Activated CD4-positive, alpha-beta T cell treated with anti-CD3 and anti-CD28 coated beads, Interleukin-2, amount 10 ng/mL, durations not matched to agents 24 days and 14 days (primary cell): ENCODE data around the gene CLDN34. TPM values are rescaled to one million over a fixed set of nuclear protein-coding genes. Genes with fewer than 3 reads are reported as not detected.

Experiments
- DNase-seq: peaks from one replicate; pipeline ENCODE4 v3.0.0; 2022
- H3K27ac Mint-ChIP-seq: one replicate; pipeline ENCODE4 v1.8.0; 2022; ENCODE audit warnings: mild to moderate bottlenecking, mixed read lengths
- H3K27me3 Mint-ChIP-seq: one replicate; pipeline ENCODE4 v1.8.0; 2022; ENCODE audit warnings: mixed read lengths
- H3K36me3 Mint-ChIP-seq: one replicate; pipeline ENCODE4 v1.8.0; 2022; ENCODE audit warnings: low read depth, mild to moderate bottlenecking, mixed read lengths
- H3K4me1 Mint-ChIP-seq: one replicate; pipeline ENCODE4 v1.8.0; 2021; ENCODE audit warnings: mixed read lengths
- H3K4me3 Mint-ChIP-seq: one replicate; pipeline ENCODE4 v1.8.0; 2022; ENCODE audit warnings: mild to moderate bottlenecking, moderate library complexity, mixed read lengths
- H3K9me3 Mint-ChIP-seq: one replicate; pipeline ENCODE4 v1.8.0; 2021; ENCODE audit warnings: mixed read lengths
- intact Hi-C: fragments of 100-400 bp; cut with micrococcal nuclease; formaldehyde crosslinking; loops from one replicate; pipeline ENCODE4 v1.15.1; 2023
- total RNA-seq: library from RNA; stranded (reverse); gene quantifications from 2 replicates; pipeline ENCODE4 v1.2.3, GENCODE V29; 2022

The CLDN34 gene
- total RNA-seq, 1 donor from 2014 or later: not detected

DNA sequence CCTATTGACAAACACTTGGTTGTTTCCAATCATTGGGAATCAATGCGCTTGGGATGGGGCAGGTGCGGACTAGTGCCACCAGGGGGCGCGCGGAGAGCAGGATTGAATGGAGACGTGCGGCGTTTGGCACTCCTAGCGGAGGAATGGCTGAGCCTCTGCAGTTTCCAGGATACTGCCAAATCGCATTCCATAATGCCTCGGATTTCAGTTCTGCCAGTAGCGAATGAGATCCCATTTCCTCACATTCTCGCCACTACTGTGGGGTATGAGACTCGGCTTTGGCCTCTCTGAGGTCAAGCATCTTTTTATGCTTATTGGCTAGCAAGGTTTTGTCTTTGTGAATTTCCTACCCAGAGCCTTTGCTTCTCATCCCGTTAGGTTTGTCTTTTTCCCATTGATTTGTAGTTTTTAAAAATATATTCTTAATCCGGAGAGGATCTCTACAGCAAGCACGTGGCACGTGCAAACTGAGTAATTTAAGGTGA is 28.7 kb downstream of the CLDN34 start:
- Mint-ChIP-seq H3K27ac (no peak overlapping the region), H3K4me3 (no peak overlapping the region), H3K4me1 (peaks cover 7% of the 10 kb centered on the region), H3K36me3 (no peaks in the 10 kb centered on the region), H3K27me3 (peaks cover 2% of the 10 kb centered on the region), H3K9me3 (no peaks in the 10 kb centered on the region)
- DNase-seq: peak; percentile 92
- intact Hi-C loops: loop anchor here (1.0 to 2.0 kb wide), 2 partner anchors 19 to 123 kb away; no protein-coding TSS in a partner anchor

DNA sequence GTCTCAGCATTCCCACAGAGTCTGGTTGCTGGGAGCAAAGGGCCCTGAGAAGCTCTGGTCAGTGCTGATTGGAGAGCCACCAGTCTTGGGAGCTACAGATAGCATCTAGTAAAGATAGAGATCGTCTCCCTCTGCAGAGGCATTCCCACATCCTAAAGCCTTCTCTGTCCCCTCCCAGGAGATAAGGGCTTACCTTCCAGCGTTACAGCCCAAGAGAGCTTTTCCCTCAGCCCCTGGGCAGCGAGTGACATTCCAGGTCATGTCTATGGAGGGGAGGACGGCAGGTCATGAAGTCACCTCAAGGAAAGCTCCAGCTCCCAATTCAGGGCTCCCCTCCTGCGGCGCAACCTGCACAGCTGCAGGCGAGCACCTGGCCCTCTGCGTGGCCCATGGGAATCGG is 29.9 kb downstream of the CLDN34 start:
- peak overlapping the region; percentile 86 for H3K27ac Mint-ChIP-seq
- H3K9me3 Mint-ChIP-seq: no peaks in the 10 kb centered on the region
- H3K27me3 Mint-ChIP-seq: peaks cover 2% of the 10 kb centered on the region
- DNase-seq: no peak
- H3K4me3 Mint-ChIP-seq: peak overlapping the region; percentile 63
- intact Hi-C loops: loop anchor here (1.0 to 2.0 kb wide), 2 partner anchors 18 to 101 kb away; no protein-coding TSS in a partner anchor
- H3K4me1 Mint-ChIP-seq: peaks cover 7% of the 10 kb centered on the region
- H3K36me3 Mint-ChIP-seq: no peaks in the 10 kb centered on the region

DNA sequence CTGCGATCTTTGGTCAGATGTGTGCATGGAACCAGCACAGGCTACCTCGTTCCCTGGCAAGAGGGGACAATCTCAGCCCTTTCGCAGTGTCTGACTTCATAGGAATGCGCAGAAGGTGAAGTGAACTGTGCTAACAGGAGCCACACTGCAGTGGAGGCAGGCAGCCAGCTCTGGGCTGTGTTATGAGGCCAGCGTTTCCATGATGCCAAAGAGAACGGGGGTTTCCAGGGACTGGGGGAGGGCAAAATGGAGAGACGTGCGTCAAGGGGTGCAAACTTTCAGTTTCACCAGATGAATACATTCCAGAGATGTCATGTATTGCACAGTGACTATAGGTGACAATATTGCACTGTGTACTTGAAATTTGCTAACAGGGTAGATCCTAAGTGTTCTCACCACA is 30.4 kb downstream of the CLDN34 start:
- no peaks in the 10 kb centered on the region for H3K36me3 Mint-ChIP-seq
- peak; percentile 88 for DNase-seq
- peak overlapping the region; percentile 63 for H3K4me3 Mint-ChIP-seq
- H3K27ac Mint-ChIP-seq: peak overlapping the region; percentile 86
- peaks cover 7% of the 10 kb centered on the region for H3K4me1 Mint-ChIP-seq
- intact Hi-C loops: loop anchor here (1.0 to 2.0 kb wide), 2 partner anchors 17 to 101 kb away; no protein-coding TSS in a partner anchor
- H3K9me3 Mint-ChIP-seq: no peaks in the 10 kb centered on the region
- H3K27me3 Mint-ChIP-seq: peaks cover 2% of the 10 kb centered on the region

DNA sequence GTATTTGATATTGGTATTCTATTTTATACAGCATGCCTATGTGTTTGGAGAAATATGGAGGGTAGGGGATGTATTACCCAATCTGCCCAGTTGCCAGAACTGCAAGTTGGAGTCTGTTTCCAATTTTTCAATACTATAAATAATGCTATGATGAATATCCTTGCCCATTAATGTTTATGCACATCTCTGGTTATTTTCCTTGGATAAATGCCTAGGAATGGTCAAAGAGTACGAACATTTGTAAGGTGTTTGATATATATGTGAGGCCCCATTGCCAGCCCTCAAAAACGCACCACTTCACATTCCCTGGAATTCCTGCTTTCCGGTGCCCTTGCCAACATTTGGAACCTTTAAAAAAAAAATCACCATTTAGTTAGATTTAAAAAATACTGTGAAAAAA is 34.3 kb downstream of the CLDN34 start:
- no peak for DNase-seq
- no peaks in the 10 kb centered on the region for H3K36me3 Mint-ChIP-seq
- H3K27me3 Mint-ChIP-seq: no peaks in the 10 kb centered on the region
- H3K4me3 Mint-ChIP-seq: no peak overlapping the region
- H3K9me3 Mint-ChIP-seq: no peaks in the 10 kb centered on the region
- intact Hi-C loops: loop anchor here (5.0 kb wide), 1 partner anchor 539 kb away; no protein-coding TSS in a partner anchor
- H3K4me1 Mint-ChIP-seq: peaks cover 20% of the 10 kb centered on the region
- no peak overlapping the region for H3K27ac Mint-ChIP-seq

DNA sequence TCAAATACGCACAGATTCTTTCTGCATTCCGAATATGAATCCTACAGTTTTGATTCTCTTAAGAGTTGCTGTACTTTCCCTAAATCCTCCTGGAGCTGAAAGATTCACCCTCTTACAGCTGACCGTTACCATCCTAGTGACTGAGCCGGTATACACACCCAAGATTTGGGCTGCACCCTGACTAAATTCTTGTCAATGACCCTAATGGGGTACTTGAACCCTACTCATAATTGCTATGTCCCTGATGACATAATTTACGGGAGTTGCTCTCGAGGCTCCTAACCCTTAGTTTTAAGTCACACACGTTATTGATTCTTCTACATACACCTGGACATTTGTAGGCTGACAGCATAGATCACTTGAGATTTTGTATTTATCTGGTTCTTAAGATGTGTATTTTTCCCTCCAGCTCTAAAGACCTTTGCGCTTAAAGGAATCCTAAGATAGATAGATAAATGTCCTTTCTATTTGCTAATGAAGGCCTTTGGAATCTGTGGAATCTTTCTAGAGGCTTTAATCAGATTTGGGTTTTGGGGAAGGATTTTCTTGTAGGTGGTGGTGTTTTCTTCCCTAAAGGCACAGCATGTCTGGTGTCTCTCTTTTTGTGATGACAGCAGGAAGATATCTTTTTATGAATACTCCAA is 37.8 kb downstream of the CLDN34 start:
- intact Hi-C loops: loop anchor here (1.0 to 5.0 kb wide), 2 partner anchors 106 to 543 kb away; no protein-coding TSS in a partner anchor
- peaks cover 23% of the 10 kb centered on the region for H3K4me1 Mint-ChIP-seq
- DNase-seq: no peak
- no peaks in the 10 kb centered on the region for H3K36me3 Mint-ChIP-seq
- peak overlapping the region; percentile 18 for H3K27ac Mint-ChIP-seq
- no peak overlapping the region for H3K4me3 Mint-ChIP-seq
- no peaks in the 10 kb centered on the region for H3K27me3 Mint-ChIP-seq
- H3K9me3 Mint-ChIP-seq: no peaks in the 10 kb centered on the region

DNA sequence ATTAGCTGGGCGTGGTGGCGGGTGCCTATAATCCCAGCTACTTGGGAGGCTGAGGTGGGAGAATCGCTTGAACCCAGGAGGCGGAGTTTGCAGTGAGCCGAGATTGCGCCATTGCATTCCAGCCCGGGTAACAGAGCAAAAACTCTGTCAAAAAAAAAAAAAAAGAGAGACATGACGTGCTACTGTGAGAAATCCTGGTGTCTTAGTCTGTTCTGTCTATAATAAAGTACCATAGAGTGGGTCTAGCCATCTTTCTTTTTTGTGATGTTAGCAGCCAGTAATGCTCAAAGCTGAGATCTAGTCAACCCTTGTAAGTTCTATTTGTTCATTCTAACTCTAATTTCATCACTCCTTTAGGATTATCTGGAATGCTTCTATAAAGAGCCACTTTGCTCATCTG is 38.9 kb downstream of the CLDN34 start:
- Mint-ChIP-seq H3K27ac (no peak overlapping the region), H3K4me3 (no peak overlapping the region), H3K9me3 (no peaks in the 10 kb centered on the region), H3K27me3 (no peaks in the 10 kb centered on the region), H3K36me3 (no peaks in the 10 kb centered on the region), H3K4me1 (peaks cover 33% of the 10 kb centered on the region)
- DNase-seq: no peak
- intact Hi-C loops: no loop called here

DNA sequence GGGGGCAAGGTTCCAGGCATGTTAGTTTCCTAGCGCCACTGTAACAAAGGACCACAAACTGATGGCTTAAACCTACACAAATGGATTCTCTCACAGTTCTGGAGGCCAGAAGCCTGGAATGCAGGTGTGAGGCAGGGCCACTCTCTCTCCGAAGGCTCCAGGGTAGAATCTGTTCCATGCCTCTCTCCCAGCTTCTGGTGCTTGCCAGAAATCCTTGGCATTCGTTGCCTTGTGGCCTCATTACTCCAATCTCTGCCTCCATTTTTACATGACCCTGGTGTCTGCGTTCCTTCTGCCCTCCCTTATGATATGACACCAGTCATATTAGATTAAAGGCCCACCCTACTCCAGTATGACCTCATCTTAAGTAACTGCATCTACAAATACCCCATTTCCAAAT is 39.6 kb downstream of the CLDN34 start:
- DNase-seq: no peak
- Mint-ChIP-seq H3K36me3 (no peaks in the 10 kb centered on the region), H3K4me1 (peaks cover 39% of the 10 kb centered on the region), H3K4me3 (no peak overlapping the region), H3K27me3 (no peaks in the 10 kb centered on the region), H3K27ac (no peak overlapping the region), H3K9me3 (no peaks in the 10 kb centered on the region)
- intact Hi-C loops: no loop called here

DNA sequence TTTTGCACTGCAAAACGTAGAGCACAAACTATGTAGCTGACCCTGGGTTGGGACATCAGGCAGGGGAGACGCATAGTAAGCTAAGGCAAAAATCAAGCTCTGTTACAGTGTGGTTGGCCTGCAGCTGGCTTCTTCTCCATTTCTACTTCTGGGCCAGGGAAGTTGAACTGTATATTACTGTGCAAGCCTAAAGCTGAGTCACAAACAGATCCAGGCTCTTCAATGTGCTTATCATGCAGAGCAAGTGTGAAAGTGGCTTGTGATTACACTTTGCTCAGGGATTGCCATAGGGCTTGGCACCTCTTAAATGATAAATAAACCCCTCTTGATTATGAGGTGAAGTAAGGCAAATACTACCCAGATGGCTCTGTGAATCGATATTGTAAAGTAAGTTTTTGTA is 40.5 kb downstream of the CLDN34 start:
- H3K27me3 Mint-ChIP-seq: no peaks in the 10 kb centered on the region
- H3K27ac Mint-ChIP-seq: no peak overlapping the region
- intact Hi-C loops: no loop called here
- no peaks in the 10 kb centered on the region for H3K36me3 Mint-ChIP-seq
- H3K9me3 Mint-ChIP-seq: no peaks in the 10 kb centered on the region
- H3K4me3 Mint-ChIP-seq: no peak overlapping the region
- H3K4me1 Mint-ChIP-seq: peaks cover 44% of the 10 kb centered on the region
- DNase-seq: no peak

DNA sequence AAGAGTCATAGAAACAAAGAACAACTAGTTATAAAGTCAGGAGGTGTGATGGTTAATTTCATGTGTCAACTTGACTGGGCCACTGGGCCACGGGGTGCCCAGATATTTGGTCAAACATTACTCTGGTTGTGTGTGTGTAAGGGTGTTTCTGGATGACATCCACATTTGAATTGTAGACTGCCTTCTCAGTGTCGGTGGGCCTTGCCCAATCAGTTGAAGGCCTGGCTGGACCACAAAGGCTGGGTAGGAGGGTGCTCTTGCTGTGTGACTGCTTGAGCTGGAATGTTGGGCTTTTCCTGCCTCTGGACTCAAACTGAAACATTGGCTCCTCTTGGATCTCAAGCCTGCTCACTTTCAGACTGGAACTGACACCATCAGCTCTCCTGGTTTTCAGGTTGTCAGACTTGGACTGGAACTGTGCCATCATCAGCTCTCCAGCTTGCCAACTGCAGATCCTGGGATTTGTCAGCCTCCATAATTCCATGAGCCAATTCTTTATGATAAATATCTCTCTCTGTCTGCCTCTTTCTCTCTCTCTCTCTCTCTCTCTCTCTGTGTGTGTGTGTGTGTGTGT is 41.4 kb downstream of the CLDN34 start:
- H3K4me3 Mint-ChIP-seq: no peak overlapping the region

DNA sequence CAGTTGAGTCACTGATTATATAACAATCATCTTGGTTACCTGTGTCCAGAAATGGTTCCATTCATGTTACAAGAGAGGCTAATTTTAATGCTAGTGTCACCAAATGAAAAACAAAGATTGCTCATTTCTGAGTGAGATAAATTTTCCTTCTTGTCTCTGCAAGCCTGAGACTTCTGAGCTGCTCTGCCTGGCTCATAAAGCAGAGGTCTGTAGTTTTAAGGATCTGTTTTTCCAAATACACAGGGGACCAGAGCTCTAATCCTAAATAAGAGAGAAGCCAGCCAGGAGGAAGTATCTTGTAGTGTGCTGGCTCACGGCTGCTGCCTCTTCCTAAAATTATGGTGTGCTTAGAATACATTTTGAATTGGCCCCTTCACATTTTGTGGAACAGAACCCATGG is 42.6 kb downstream of the CLDN34 start:
- Mint-ChIP-seq H3K4me3 (no peak overlapping the region), H3K27me3 (peaks cover 3% of the 10 kb centered on the region), H3K4me1 (peaks cover 43% of the 10 kb centered on the region), H3K9me3 (no peaks in the 10 kb centered on the region), H3K36me3 (no peaks in the 10 kb centered on the region), H3K27ac (peak overlapping the region; percentile 41)
- intact Hi-C loops: loop anchor here (5.0 kb wide), 1 partner anchor 1103 kb away; the partner anchor contains the start of gene HCCS
- no peak for DNase-seq

More for the DNA sequence above, 41.4 kb downstream of the CLDN34 start:
- Mint-ChIP-seq H3K4me1 (peaks cover 46% of the 10 kb centered on the region), H3K36me3 (no peaks in the 10 kb centered on the region), H3K27ac (no peak overlapping the region), H3K27me3 (peaks cover 3% of the 10 kb centered on the region), H3K9me3 (no peaks in the 10 kb centered on the region)
- DNase-seq: no peak
- intact Hi-C loops: no loop called here

DNA sequence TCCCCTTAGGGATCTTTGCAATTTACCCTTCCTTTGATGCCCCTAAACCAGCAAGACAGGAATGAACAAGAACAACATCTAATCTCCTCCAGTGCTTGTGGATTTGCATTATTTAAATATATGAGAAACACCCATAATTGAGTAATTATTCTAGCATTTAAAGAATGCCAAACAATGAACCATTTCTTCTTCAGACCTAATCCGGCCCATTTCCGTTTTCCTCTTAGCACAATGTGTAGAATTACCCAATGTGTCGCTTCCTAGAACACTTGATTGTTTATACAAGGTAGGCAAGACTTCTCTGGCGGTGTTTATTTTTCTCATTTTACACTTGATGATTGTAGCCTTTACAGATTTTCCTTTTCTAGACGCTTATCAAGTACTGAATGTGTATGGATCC is 43.5 kb downstream of the CLDN34 start:
- Mint-ChIP-seq H3K4me3 (peak overlapping the region; percentile 74), H3K27ac (peak overlapping the region; percentile 87), H3K4me1 (peaks cover 38% of the 10 kb centered on the region), H3K27me3 (peaks cover 3% of the 10 kb centered on the region), H3K36me3 (no peaks in the 10 kb centered on the region), H3K9me3 (no peaks in the 10 kb centered on the region)
- intact Hi-C loops: loop anchor here (1.0 to 5.0 kb wide), 2 partner anchors 7 to 1102 kb away; partner anchors contain the start of gene HCCS
- no peak for DNase-seq

DNA sequence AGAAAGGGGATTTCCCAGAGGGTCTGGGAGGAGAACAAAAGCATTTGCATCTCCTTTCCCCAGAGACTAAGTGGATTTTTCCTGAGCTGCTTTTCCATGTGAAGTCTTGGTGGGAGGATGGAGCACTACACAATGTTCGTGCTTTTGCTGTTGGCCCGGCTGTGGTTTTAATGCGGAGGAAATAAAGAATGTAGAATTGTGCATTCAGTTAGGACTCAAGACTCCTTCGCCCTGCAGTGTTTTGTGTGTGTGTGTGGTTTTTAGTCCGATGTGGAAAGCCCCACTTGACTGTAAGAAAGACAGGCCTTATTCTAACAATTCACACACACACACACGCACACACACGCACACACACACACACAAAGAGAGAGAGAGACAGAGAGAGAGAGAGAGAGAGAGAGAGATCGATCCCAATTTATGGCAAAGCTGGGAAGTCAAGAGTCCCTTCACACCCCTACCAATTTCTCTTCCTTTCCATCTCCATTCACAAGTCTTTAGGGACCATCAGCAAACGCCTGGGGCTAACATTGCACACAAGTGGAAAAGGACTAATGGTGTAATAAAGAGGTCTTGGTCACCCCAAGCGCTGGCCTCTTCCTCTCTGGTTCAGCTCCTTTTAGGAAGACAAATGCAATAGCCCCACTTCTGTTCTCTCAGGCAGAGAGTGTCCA is 44.2 kb downstream of the CLDN34 start:
- Mint-ChIP-seq H3K27ac (peak overlapping the region; percentile 87), H3K4me1 (peaks cover 38% of the 10 kb centered on the region), H3K27me3 (peaks cover 3% of the 10 kb centered on the region), H3K4me3 (peak overlapping the region; percentile 74), H3K36me3 (no peaks in the 10 kb centered on the region), H3K9me3 (no peaks in the 10 kb centered on the region)
- DNase-seq: peak; percentile 75
- intact Hi-C loops: loop anchor here (1.0 to 5.0 kb wide), 2 partner anchors 8 to 1101 kb away; partner anchors contain the start of gene HCCS

DNA sequence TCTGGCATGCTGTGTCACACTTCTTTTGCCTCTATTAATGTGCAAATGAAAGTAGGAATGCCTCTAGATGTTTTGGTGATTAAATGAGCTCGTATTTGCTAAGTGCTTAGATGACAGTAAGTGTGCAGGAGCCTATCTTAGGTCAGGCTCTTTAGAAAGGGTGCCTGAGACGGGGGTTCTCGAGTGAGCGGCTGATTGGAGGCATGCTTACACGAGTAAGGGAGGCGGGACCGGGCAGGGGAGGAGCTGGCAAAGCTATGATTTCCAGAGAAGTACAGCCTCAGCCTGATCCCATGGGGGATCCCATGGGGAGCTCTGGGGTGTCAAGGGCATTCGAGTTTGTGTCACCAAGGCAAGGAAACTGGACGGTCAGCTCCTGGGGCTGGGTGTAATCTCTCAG is 44.8 kb downstream of the CLDN34 start:
- Mint-ChIP-seq H3K27ac (peak overlapping the region; percentile 87), H3K27me3 (peaks cover 5% of the 10 kb centered on the region), H3K4me1 (peaks cover 39% of the 10 kb centered on the region), H3K9me3 (no peaks in the 10 kb centered on the region), H3K36me3 (peaks cover 3% of the 10 kb centered on the region), H3K4me3 (peak overlapping the region; percentile 74)
- intact Hi-C loops: loop anchor here (1.0 to 5.0 kb wide), 2 partner anchors 9 to 1100 kb away; partner anchors contain the start of gene HCCS
- DNase-seq: peak; percentile 58
